GM21528 (cell line): Measurements from ENCODE around the gene ANKRD39.
"Not testable (repeated sequence)": the region's sequence is repeated elsewhere in the genome, so short reads cannot be mapped to it uniquely, and the experiment has no call there.

Experiments
- ATAC-seq: cut with Tn5 transposase; IDR thresholded peaks from one replicate; pipeline ENCODE4 v1.9.1; 2021; ENCODE audit warnings: mild to moderate bottlenecking, moderate library complexity; ENCODE audit not compliant: unreplicated experiment, low FRiP score

ANKRD39 gene

DNA sequence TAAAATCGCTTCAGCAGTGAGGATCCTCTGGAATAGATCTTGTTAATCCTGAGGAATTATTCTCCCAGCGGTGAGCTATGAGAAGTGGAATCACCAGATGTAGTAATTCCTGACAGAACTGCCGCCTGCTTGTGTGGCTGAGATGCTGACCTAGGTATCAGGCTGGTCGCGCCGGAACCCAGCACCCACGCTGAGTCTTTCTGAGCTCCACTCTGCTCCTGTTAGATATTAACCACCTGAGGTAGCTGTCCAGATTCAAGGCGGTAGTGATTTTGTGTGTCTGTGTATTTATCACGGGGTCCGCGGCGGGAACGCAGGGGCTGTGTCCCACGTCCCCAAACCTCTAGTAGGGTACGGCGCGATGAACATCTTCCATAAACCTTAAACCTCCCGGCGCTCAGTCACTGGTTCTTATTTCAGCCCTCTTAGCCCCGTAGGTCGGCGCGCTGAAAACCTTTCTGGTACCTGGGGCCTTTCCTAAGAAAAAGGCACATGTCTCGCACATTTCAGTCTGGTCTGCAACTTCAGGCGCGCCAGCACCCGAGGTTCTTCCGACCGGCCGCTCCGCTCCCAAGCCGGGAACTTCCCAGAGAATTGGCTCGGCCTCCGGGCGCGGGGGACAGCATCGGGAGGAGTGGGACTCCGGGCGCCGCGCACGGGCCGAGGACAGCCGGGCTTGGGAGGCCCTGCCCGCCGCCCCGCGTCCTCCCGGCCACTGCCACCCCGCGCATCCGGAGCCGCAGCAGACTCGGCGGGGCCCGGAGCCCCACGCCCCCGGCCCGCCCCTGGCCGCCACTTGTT, 42.3 kb downstream of the ANKRD39 start:
- ATAC-seq, result no peak

DNA sequence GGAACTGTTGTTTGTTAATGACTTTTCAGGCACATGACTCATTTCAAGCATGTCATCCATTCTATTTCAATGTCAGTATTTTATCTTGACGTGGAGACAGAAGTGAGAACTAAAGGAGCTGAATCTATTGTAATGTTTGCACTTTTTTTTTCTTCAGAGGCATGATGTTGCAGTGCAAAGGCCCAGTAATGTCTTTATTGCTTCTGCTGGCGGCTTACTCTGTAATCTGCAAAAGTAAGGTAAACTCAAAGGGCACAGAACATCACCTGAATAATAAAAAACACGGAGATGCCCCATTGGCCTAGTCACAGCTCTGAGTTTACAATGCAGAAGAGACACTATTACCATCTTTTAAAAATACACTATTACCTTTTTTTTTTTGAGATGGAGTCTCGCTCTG, 44.2 kb downstream of the ANKRD39 start:
- no peak for ATAC-seq

DNA sequence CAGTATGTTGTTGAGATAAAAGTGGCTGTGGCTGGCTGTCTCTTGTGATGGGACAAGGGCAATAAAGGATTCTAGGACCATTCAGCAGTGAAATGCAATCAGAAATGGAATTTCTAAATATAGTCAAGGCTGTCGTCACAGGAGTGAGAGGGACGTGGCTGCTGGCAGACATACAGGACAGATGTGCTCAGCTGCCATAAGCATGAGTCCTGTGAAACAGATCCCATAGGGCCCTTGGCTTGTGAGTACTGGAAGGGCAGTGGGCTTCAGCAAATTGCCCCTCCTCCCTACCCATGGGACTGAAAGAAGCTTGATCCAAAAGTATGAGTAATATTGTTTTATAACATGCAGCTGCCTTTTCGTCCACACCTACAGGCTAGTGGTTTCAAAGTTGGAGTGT, 45.9 kb downstream of the ANKRD39 start:
- ATAC-seq, result no peak

DNA sequence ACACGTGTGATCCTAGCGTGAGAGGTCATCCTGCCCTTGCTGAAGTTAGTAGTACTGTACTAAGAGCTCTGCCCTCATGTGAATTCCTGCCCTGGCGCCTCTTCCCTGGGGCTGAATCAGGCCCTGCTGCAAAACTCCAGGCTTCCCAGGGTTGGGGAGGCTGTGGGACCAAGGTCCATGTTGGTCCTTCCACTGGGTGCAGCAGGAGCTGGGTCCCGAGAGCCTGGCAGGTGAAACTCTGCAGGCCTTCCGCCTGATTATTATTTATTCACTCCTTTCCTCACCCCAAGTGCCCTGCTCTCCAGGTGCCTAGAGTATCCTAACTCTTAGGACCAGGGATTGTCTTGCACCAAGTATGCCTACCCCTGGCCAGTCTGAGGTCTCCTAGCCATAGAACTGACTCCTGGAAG, 47.0 kb downstream of the ANKRD39 start:
- ATAC-seq, result no peak

DNA sequence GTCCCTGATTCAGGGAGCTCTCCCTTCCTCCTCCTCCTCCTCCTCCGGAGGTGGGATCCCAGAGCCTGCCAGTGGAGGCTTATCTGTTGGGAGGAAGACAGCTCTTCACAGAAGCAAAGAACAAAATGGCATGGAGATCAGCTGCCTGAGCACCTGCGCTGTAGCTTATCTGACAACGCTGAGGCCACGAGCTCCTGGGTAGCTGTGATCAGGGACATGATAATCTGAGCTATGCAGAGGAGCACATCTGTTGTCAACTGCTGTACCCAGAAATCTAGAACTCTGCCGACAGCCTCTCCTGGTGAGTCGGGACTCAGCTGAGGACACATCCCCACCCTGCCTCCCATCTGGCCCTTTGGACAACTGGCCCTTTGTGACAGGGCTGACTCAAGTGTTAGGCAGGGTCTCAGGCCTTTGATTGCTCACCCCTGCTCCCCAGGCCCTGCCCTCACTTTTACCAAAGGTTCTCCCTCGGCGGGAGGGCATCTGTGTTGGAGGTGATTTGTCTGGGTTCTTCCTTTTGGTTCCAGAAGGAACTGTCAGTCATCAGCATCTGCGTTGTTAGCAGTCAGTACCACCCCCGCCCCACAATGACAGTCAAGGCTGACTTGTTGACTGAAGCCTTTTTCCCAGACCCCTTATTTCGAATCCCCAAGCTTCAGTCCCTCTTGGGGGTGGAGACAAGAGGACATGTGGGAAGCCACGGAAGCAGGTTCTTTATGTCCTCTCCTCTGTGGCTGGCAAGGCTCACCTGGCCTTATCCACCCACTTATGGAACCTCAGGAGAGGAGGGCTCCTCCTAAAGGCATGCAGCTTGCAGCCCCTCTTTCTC, 47.6 kb downstream of the ANKRD39 start:
- no peak for ATAC-seq

DNA sequence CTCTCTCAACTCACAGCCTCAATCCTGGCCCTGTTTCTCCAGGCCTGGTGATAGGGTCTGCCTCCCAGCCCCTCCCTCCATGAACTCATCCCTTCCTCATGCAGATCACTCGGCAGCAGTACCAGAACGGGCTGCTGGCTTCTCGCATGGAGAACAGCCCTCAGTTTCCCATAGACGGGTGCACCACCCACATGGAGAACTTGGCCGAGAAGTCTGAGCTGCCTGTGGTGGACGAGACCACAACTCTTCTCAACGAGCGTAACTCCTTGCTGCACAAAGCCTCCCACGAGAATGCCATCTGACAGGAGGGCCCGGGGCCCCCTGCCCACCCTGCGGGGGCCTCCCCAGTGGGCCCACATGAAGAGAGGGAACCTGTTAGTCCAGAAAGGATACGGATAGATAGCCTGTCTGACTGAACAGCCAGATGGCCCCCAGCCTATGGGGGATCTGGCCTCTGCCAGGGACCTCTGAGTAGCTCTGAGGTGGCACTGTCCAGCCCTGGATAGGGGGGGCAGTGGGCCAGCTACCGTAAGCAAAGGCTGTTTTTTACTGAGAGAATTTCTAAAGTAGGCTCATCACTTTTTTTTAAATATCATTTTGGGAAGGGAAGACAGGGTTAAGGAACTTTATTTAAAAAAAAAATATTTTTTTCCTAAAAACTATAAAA, 48.5 kb downstream of the ANKRD39 start:
- ATAC-seq, result no peak

DNA sequence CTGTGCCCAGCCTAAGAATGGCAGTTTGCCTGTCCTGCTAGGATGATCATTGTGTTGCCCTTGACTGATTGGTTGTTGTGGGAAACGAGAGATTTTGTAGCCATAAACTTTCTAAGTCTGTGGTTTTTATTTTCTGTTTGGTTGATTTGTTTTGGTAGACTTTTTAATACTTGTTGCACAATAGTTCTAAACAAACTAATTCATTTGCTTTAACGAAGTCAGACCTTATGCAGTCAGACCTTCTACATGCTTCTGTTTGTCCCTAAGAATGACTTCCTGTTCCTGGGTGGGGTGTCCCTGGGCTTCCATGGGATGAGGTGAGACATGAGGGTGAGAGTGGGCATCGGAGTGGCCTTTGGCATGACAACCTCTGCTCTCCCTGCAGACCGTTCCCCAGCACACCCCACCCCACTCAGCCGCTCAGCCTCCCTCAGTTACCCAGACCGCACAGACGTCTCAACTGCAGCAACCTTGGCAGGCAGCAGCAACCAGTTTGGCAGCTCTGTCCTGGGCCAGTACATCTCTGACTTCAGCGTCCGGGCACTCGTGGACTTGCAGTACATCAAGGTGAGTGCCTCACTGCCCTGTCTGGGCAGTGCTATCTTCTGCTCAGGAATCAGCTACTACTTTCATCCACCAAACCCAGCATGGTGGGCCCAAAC, 49.5 kb downstream of the ANKRD39 start:
- ATAC-seq, result no peak

DNA sequence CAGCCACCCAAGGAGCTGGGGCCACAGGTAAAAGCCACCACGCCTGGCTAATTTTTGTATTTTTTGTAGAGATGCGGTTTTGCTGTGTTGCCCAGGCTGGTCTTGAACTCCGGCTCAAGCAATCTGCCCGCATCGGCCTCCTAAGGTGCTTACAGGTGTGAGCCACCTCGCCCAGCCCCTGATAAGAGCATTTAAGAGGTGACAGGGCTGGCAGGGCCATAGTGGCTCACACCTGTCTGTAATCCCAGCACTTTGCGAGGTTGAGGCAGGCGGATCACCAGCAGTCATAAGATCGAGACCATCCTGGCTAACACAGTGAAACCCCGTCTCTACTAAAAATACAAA, 50.7 kb downstream of the ANKRD39 start:
- ATAC-seq, result no peak

DNA sequence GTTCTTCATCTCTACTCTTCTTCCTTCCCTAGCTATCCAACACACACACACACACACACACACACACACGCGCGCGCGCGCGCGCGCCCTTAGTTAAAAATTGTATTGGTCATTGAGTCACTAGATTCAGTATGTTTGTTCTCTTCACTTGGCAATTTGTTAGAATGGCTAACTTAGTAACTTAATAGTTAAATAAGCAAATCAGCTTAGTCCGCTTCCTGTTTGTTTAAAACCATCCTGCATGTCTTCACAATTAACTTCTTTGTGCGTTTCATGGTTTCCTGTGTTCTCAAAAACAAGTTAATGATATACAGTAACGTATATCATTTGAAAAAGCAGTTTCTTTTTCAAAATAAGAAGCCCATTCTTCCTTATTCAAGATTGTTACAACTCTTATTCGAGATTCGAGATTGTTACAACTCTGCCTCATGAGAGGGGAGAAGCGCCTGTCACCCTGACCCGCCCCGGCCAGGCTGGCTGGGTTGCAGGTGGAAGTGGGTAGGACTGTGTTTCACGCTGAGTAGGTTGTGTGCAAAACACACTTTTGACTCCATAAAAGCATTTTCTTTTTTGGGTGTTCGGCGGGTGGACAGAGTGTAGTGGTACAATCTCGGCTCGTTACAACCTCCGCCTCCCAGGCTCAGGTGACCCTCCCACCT, 51.2 kb downstream of the ANKRD39 start:
- ATAC-seq, result no peak

DNA sequence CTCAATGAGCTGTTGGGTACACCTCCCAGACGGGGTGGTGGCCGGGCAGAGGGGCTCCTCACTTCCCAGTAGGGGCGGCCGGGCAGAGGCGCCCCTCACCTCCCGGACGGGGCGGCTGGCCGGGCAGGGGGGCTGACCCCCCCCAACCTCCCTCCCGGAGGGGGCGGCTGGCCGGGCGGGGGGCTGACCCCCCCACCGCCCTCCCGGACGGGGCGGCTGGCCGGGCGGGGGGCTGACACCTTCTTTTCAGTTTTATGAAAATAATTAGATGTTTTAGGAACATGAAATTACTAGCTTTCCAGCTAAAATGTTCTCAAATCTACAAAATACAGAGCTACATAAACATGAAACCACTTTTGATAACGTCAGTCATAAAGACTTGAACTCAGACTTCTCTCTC, 51.9 kb downstream of the ANKRD39 start:
- ATAC-seq, result not testable (repeated sequence)

DNA sequence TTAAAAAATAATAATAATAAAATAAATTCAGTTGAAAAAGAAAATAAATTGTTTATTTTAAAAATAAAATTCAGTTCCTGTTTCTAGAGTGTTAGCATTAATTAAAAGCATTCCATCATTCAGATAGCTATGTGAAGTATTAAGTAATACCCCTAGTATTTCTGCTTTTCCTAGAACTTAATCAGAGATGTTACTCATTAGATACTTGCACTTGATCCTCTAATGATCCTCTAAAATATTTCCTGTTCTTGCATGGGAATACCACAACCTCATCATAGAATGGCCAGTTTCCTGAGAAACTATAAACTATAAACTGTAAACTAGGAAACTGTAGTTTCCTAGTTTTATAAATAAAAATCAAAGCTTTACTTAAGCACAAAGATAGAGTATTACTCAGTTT, 52.8 kb downstream of the ANKRD39 start:
- ATAC-seq, result no peak

DNA sequence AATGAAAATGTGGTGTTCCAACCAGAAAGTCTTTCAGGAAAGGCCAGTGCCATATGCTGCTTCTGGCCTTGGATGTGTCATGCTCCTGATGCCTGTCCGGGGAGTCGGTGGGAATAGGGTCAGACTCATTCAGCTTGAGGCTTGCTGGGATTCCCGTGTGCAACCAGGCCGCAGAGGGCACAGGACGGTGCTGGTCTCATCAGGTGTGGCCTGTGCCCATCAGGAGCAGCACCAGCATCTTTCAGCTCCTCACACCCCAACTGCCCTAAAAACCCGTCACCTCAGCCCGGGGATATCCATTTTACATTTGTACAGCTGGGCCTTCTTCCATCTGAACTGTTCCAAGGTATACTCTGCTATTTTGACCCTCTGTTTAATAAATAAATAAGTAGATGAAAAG, 55.1 kb downstream of the ANKRD39 start:
- no peak for ATAC-seq

DNA sequence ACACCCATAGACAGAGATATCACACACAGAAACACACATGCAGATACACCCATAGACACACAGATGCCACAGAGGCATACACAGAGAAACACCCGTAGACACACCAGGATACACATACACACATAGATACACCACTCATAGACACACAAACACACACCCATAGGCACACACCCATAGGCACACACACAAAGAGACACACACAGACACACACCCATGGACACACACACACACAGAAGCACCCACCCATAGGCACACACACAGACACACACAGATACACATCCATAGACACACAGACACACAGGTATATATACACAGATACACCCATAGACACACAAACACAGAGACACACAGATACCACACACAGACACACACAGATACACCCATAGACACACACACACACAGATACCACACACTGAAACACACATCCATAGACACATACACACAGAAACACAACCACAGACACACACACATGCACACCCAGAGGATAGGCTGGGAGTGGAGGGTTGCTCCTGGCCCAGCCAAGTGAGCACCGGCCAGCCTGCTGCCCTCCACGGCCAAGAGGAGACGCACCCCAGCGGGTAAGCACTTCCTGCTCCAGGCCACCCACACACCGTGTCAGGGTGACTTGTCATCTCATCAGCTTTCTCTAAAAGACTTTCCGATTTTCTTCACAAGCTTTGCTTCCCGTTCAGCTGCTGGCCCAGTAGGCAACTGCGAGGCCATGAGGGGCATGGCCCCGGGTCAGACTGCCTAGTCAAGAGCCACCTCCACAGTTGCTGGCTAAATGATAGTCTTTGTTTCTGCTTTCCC, 55.8 kb downstream of the ANKRD39 start:
- ATAC-seq, result no peak

DNA sequence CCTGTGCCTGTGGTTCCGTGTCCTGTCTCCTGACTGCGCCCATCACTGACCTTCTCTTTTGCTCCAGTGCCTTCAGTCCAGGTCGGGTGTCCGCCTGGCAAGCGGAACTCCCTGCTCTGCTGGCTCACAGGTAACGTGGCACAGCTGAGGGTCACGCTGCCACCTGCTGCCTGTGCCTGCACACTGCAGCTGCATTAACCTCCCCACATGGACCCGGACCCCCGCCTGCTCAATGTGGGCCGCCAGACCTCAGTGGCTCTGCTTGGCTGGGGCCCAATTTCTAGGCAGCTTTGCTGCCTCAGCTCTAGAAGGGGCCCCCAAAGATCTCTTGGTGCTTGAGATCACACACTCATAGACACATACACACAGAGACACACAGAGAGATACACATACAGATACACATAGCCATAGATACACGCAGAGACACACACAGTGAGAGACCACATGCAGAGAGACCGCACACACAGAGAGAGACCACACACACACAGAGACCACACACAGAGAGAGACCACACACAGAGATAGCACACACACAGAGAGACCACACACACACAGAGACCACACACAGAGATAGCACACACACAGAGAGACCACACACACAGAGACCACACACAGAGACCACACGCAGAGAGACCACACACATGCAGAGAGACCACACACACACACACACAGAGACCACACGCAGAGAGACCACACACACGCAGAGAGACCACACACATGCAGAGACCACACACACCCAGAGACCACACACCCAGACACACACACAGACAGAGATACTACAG, 56.6 kb downstream of the ANKRD39 start:
- ATAC-seq, result peak; percentile 75

DNA sequence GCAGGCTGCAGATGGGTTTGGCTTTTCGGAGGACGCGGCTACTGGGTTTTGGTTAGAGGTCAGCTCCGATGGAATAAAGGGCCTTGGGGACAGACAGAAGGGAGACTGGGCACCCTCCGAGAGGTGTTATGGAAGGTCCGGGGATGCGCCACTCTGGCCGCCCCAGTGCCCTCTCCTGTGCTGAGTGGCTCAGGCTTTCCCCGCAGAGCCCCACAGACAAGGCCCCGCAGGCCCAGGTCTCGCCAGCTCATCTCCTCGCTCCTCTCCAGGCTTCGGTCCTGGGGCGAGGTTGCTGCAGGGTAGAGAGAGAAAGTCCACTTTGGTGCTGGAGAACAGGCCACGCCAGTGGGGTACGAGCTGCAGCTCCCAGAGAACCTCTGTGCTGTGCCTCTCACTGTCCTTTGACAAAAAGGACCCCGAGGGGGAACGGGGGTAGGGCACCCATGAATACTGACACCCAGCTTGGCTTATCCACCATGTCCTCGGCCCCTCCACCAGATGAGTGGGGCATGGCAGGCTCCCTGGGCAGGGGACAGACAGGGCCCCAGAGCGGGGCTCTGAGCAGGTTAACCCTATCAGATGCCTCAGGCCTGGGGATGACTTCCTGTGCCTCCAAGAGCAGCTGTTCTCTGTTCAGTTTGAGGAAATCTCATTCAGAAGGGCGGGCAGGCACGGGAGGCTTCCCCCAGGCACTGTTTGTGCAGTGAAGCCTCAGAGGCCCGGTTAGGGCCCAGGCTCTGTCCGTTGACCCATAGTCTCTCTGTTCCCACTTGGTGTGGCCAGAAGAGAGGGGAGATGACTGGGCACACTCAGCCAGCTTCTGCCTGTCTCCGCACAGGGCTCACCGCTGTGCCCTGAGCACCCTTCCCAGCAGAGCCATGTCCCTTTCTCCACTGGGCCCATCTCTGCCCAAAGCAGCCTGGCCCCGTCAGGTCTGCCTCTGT, 57.5 kb downstream of the ANKRD39 start:
- peak; percentile 16 for ATAC-seq

DNA sequence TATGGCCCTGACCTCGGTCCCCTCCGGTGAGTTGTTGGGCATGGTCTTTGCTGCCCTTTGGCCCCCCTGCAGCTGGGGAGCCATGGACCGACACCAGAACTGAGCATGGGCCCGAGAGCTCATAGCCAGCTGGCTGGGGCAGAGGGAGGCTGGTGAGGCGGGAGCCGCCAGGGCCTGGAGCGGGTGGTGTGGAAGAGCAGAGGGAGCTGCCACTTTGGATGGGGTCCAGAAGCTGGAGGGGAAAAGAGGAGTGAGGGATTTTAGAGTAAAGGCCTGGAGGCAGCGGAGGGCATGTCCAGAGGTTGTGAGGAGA, 58.2 kb downstream of the ANKRD39 start:
- ATAC-seq, result no peak

DNA sequence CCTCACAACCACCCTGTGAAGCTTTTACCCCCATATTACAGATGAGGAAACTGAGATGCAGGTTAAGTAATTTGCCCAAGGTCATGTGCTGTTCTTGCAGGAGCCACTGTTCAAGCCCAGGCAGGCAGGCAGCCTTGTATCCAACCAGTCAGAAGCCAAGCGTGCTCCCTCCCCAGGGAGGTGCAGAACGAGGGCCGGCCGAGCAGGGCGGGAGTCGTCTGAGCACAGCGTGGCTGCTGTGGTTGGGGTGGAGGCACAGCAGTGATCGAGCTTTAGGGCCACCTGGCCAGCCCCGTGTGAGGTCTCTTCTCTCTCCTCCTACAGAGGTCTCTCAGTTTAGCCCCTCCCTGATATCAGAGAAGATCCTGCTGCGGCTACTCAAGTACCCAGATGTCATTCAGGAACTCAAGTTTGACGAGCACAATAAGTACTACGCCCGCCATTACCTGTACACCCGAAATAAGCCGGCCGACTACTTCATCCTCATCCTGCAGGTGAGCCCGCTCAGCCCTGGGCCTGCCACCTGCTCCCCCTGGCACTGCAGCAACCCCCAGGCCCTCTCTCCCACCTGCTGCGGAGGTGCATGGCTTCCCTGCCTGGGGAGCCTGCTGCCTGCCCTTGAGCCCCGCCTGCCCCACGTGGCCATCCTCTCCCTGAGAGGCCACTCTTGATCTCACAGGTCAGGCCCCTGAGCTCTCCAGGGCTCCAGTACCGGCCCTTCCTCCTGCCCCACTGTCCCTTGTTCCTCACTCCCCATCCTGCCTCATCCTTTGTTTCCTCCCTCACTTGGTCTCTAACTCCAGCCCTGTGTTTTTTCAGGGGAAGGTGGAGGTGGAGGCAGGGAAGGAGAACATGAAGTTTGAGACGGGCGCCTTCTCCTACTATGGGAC, 58.8 kb downstream of the ANKRD39 start:
- ATAC-seq, result no peak
